NT2/D1 (cell line): ENCODE measurements around the gene TNS3.

Experiments
- SUZ12 ChIP-seq: IDR thresholded peaks from 2 replicates; pipeline ENCODE4 v1.6.1; 2011; ENCODE audit not compliant: insufficient read length, insufficient read depth; ENCODE audit errors: extremely low read depth
- ZNF274 ChIP-seq: IDR thresholded peaks from 2 replicates; pipeline ENCODE4 v1.6.1; 2011; ENCODE audit warnings: mild to moderate bottlenecking, low read depth, low read length

DNA sequence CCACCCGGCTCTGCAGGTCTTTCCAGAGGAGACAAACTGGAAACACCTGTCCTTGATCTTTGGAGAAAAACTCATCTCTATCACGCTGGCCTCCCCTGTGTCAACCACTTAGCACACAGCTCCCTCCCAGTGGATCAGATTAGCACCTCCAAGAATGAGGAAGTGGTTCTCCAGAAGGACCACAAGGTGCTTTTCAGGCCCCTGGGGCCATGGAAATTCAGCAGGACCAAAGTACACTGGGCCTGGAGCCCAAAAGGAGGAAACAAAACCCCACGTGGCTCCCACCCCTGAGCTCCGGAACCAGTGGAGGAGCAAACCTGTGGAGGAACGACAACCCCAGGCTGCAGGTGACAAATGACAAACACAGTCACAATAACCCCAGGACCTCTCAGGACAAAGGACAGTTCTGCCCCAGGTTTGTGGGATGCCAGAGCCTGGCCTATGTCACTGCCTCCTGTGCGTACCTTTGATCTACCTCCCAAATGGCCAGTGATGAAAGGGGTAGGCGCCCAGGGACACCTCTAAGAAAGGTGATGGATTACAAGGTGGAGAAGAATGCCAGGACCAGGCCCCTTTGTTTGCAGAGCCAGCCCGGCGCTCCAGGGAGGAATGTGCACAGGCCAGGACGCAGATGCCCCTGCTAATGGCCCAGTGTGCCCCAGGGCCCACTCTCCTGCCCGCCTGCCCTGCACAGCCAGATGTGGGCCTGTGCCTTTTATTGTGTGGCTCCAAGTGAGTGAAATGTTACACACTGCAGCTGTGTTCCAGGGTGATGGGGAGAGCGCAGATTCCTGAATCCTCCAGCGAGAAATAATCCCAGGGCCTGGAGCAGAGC, 5.7 kb downstream of the TNS3 start:
- no peak for TF ChIP-seq ZNF274
- TF ChIP-seq SUZ12 = no peak
